ENCODE results near the gene ZACN.

ZACN gene

DNA sequence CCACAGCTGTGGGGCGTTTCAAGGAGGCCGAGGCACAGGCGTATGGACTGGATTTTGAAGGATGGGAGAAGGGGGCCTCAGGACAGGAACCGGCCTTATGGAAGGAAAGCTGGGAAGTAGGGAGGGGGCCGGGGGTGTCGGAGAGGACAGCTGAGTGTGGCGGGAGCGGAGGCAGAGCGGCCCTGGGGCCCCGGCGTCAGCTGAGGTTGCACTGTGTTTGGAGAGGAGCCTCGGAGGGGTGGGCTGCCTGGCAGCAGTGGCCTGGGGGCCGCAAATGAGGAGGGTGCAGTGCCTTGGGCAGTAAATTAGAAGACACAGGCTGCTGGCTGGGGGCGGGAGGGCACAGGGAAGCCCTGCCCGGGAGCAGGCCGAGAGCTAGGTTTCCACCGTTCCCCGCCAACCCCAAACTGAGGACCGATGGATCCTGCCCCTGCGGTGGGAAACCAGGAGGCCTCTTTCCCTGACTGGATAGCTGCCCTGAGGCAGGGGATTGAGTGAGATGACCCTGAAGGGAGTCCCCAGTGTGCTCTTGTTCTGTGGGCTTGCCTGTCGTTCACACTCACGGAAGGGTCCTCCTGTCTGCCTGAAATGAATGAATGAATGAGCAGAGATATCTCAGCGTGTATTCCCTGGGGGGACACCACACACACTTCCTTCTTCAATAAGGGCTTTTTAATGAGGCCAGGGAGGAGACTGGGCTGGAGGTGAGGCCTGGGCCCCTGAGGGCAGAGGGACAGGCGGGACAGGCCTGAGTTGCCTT is 43.6 kb downstream of the ZACN start:
- Histone ChIP-seq H3K9ac (ENCODE audit: low read depth, low read length) (no peak overlapping the region), H3K27me3 (ENCODE audit: control insufficient read depth, insufficient read depth, low read length) (peaks cover 13% of the 10 kb centered on the region), H3K4me1 (ENCODE audit: control insufficient read depth, insufficient read depth, low read length) (peaks cover 7% of the 10 kb centered on the region), H3K4me2 (ENCODE audit: low read length) (no peak overlapping the region), H3K36me3 (ENCODE audit: insufficient read depth, low read length) (no peaks in the 10 kb centered on the region), H3K9me3 (replicated peaks; ENCODE audit: low read length) (no peaks in the 10 kb centered on the region), H3K4me3 (ENCODE audit: low read length) (no peak overlapping the region)

DNA sequence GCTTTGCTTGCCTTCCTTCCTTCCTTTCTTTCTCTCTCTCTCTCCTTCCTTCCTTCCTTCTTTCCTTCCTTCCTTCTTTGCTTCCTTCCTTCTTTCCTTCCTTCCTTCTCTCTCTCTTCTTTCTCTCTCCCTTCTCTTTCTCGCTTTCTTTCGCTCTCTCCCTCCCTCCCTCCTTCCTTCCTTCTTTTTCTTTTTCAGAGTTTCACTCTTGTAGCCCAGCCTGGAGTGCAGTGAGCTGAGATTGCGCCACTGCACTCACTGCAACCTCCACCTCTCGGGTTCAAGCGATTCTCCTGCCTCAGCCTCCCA is 44.2 kb downstream of the ZACN start:
- Histone ChIP-seq H3K27me3 (ENCODE audit: control insufficient read depth, insufficient read depth, low read length) (peaks cover 14% of the 10 kb centered on the region), H3K4me2 (ENCODE audit: low read length) (no peak overlapping the region), H3K9ac (ENCODE audit: low read depth, low read length) (no peak overlapping the region), H3K36me3 (ENCODE audit: insufficient read depth, low read length) (no peaks in the 10 kb centered on the region), H3K4me3 (ENCODE audit: low read length) (no peak overlapping the region), H3K9me3 (replicated peaks; ENCODE audit: low read length) (no peaks in the 10 kb centered on the region), H3K4me1 (ENCODE audit: control insufficient read depth, insufficient read depth, low read length) (peaks cover 7% of the 10 kb centered on the region)

DNA sequence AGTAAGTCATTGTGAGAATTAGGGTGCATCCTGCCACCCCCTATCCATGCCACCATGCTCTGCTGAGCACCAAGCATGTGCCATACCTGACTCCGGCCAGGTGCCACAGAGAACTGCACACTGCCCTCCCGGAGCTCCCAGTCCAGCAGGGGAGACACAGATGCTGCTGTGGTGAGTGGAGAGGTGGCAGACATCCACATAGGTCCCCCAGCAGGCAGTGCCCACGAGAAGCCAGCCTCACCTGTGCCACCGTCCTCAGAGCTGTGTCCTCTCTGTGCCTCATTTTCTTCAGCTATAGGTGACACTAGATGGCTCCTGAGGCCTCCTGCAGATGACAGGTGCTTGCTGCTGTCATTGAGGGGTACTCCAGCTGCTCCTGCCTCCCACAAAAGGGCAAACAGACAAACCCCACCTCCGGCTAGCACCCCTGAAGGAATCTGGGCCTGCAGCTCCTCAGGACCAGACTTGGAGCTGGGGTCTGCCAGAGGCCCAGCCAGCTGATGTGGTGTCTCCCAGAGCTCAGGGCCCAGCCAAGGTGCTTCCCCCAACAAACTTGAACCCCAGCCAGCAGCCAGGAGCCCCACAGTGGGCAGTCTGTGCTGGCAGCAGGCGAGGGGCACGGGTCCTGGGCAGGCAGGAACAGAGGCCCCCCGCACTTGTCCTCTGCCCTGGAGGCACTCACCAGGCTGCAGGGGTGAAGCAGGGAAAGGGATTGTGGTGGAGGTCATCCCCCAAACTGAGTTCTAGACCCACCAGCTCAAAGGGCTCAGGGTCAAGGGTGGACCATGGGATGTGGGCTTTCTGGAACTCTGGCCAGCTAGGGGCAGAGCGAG is 45.0 kb downstream of the ZACN start:
- H3K4me2 ChIP-seq (ENCODE audit: low read length) = no peak overlapping the region
- peaks cover 17% of the 10 kb centered on the region for H3K27me3 ChIP-seq (ENCODE audit: control insufficient read depth, insufficient read depth, low read length)
- no peaks in the 10 kb centered on the region for H3K36me3 ChIP-seq (ENCODE audit: insufficient read depth, low read length)
- no peak overlapping the region for H3K4me3 ChIP-seq (ENCODE audit: low read length)
- H3K9me3 ChIP-seq (replicated peaks; ENCODE audit: low read length) = no peaks in the 10 kb centered on the region
- no peak overlapping the region for H3K9ac ChIP-seq (ENCODE audit: low read depth, low read length)
- peaks cover 7% of the 10 kb centered on the region for H3K4me1 ChIP-seq (ENCODE audit: control insufficient read depth, insufficient read depth, low read length)

DNA sequence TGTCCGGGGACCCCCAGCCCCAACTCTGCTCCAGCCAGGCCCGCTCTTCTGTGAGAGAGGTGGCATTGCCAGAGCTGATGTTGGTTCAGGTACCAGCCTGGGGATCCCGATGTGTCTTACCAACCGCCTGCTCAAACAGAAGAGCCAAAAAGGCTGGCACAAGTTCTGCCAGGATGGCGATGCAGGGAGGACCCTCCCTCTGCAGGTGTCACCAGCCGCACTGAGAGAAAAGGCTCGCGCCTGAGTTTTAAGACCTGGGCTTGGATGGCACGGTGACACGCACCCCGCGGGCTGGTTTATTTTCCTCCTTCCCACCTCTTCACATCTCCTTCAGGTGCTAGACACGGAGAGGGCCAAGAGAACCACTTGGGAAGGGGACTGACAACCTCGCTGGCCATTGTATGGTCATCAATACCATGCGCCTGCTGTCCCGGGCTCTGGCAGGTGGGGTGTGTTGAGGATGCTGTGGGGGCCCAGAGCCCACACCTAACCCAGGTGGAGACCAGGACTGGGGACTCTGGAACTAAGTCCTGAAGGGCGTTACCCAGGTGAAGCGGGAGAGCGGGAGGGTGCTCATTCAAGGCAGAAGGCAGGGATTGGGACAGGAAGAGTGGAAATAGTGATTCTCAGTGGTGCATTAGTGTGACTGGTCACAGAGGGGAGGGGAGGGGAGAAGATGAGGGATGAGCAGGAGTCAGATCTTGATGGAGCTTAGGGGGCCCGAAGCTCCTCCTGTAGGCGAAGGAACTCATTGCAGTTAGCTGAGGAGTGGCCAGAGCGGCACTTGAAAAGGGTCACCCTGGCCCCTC is 45.8 kb downstream of the ZACN start:
- Histone ChIP-seq H3K4me1 (ENCODE audit: control insufficient read depth, insufficient read depth, low read length) (peaks cover 7% of the 10 kb centered on the region), H3K36me3 (ENCODE audit: insufficient read depth, low read length) (no peaks in the 10 kb centered on the region), H3K4me3 (ENCODE audit: low read length) (no peak overlapping the region), H3K4me2 (ENCODE audit: low read length) (no peak overlapping the region), H3K27me3 (ENCODE audit: control insufficient read depth, insufficient read depth, low read length) (peaks cover 17% of the 10 kb centered on the region), H3K9me3 (replicated peaks; ENCODE audit: low read length) (no peaks in the 10 kb centered on the region), H3K9ac (ENCODE audit: low read depth, low read length) (no peak overlapping the region)

DNA sequence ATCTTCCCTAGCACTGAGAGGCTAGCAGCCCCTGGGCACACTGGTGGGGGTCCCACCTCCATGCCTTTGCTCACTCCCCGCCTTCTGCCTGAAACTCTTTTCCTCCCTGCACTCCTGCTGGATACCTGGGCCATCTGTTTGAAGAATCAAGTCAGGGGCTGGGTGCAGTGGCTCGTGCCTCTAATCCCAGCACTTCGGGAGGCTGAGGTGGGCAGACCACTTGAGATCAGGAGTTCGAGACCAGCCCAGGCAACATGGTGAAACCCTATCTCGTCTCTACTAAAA is 46.4 kb downstream of the ZACN start:
- Histone ChIP-seq H3K4me2 (ENCODE audit: low read length) (no peak overlapping the region), H3K9ac (ENCODE audit: low read depth, low read length) (no peak overlapping the region), H3K36me3 (ENCODE audit: insufficient read depth, low read length) (no peaks in the 10 kb centered on the region), H3K4me1 (ENCODE audit: control insufficient read depth, insufficient read depth, low read length) (peaks cover 7% of the 10 kb centered on the region), H3K4me3 (ENCODE audit: low read length) (no peak overlapping the region), H3K27me3 (ENCODE audit: control insufficient read depth, insufficient read depth, low read length) (peaks cover 22% of the 10 kb centered on the region), H3K9me3 (replicated peaks; ENCODE audit: low read length) (no peaks in the 10 kb centered on the region)

DNA sequence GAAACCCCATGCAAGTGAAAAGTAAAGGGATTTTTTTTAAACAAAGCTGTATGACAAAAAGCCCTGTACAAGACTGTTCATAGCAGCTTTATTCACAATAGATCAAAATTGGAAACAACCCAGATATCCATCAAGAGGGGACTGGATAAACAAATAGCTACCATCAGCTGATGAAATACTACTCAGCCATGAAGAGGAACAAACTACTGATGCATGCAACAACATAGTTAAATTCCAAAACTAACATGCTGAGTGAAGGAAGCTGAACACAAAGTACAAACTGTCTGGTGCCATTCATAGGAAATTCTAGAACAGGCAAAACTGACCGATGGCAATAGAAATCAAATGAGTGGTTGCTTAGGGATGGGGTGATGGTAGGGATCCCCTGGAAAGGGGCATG is 46.9 kb downstream of the ZACN start:
- H3K9me3 ChIP-seq (replicated peaks; ENCODE audit: low read length) = no peaks in the 10 kb centered on the region
- H3K4me1 ChIP-seq (ENCODE audit: control insufficient read depth, insufficient read depth, low read length) = peaks cover 7% of the 10 kb centered on the region
- no peak overlapping the region for H3K4me2 ChIP-seq (ENCODE audit: low read length)
- H3K9ac ChIP-seq (ENCODE audit: low read depth, low read length) = no peak overlapping the region
- H3K36me3 ChIP-seq (ENCODE audit: insufficient read depth, low read length) = no peaks in the 10 kb centered on the region
- H3K4me3 ChIP-seq (ENCODE audit: low read length) = no peak overlapping the region
- H3K27me3 ChIP-seq (ENCODE audit: control insufficient read depth, insufficient read depth, low read length) = peaks cover 28% of the 10 kb centered on the region

DNA sequence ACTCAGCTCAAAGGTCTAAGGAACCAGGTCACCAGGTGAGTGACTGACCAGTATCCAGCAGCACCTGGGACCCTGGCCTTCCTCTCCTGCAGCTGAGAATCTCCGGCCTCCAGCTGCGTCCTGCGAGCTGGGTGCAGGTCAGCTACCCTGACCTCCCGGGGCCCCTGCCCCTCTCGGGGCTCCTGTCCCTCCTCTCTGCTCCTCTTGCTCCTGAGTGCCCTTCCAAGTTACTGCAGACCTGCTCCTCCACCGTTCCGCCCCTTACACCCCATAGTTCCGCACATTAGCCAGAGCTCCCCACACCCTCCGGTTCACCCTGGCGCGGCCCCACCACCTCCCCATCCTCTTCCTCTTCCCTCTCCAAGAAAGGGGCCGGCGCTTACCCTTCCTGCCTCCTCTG is 51.5 kb downstream of the ZACN start:
- Histone ChIP-seq H3K36me3 (ENCODE audit: insufficient read depth, low read length) (no peaks in the 10 kb centered on the region), H3K27me3 (ENCODE audit: control insufficient read depth, insufficient read depth, low read length) (peaks cover 56% of the 10 kb centered on the region), H3K4me3 (ENCODE audit: low read length) (no peak overlapping the region), H3K4me1 (ENCODE audit: control insufficient read depth, insufficient read depth, low read length) (no peaks in the 10 kb centered on the region), H3K4me2 (ENCODE audit: low read length) (no peak overlapping the region), H3K9me3 (replicated peaks; ENCODE audit: low read length) (no peaks in the 10 kb centered on the region), H3K9ac (ENCODE audit: low read depth, low read length) (no peak overlapping the region)

DNA sequence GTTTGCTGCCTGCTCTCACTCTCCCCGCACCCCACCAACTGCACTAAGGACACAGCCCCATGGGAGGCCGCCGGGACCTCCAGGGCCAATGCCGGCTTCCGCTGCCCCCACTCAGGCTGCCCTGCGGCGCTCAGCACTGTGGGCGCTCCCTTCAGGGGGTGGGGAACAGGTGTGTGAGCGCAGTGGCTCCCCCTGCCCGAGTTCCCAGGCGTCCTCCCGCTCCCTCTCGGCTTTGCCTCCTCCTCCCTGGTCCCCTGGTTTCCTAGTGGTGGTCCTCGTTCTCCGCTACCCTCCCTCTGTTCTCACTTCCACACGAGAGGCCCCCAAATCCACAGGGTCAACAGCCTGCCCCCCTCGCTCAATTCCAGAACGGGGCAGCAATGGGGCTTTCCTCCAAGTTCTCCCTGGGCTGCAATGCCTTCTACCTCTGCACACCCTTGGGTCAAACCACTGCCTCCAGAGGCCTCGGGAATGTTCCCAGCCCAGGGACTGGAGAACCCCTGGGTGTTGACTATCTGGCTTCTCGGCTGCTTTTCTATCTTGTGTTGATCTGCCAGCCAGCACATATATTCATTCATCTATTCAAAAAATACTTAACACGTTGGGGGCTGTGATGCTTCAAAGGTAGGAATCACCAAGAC is 52.2 kb downstream of the ZACN start:
- Histone ChIP-seq H3K36me3 (ENCODE audit: insufficient read depth, low read length) (no peaks in the 10 kb centered on the region), H3K9ac (ENCODE audit: low read depth, low read length) (no peak overlapping the region), H3K4me3 (ENCODE audit: low read length) (no peak overlapping the region), H3K9me3 (replicated peaks; ENCODE audit: low read length) (no peaks in the 10 kb centered on the region), H3K4me2 (ENCODE audit: low read length) (no peak overlapping the region), H3K4me1 (ENCODE audit: control insufficient read depth, insufficient read depth, low read length) (no peaks in the 10 kb centered on the region), H3K27me3 (ENCODE audit: control insufficient read depth, insufficient read depth, low read length) (peaks cover 62% of the 10 kb centered on the region)

DNA sequence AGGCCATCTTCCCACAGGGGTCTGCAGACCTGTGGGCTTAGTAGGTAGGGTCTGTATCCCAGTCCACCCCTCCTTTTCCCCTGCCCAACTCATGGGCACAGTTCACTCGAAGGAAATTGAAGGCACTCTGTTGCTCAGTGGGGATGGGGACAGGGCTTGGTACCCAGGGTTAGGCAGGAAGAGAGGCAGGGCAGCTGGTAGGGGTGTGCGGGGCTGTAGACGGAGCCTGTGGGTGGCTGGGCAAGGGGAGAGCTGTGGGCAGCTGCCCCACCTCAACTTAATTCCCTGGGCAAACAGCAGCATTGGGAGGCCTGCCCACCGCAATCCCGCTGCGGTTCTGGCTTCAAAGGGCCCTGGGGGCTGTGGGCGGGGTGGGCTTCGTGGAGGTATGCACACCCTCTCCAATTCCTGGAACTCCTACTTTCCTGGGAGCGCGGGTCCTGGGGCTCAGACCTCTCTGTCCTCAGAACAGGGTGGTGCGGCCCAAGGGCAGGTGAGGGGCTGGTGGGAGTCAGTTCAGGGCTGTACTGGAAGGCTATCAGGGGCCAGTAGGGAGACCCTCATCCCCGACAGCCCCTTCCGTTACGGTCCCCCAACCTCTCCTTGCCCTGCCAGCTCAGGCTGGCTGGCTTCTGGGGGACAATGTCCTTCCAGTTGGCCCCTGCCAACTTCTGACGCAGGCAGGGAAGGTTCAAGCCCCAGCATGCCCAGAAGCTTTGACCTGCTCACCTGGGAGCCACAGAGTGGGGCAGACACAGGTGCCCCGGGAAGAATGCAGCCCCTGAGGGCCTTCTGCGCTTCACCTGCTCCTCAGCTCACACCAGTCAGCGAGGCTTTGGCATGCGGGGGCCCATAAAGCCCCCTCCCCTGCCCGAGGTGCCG is 53.0 kb downstream of the ZACN start:
- Histone ChIP-seq H3K27me3 (ENCODE audit: control insufficient read depth, insufficient read depth, low read length) (peaks cover 65% of the 10 kb centered on the region), H3K36me3 (ENCODE audit: insufficient read depth, low read length) (no peaks in the 10 kb centered on the region), H3K9me3 (replicated peaks; ENCODE audit: low read length) (no peaks in the 10 kb centered on the region), H3K4me1 (ENCODE audit: control insufficient read depth, insufficient read depth, low read length) (no peaks in the 10 kb centered on the region), H3K4me3 (ENCODE audit: low read length) (no peak overlapping the region), H3K9ac (ENCODE audit: low read depth, low read length) (no peak overlapping the region), H3K4me2 (ENCODE audit: low read length) (no peak overlapping the region)
